Astrocyte (in vitro differentiated cells and primary cell): ENCODE results near the gene TEX48.

Experiments used
- EZH2 ChIP-seq: IDR thresholded peaks from 2 replicates; pipeline ENCODE4 v1.6.1; 2012; ENCODE audit warnings: mild to moderate bottlenecking, low read length, inconsistent platforms; ENCODE audit not compliant: insufficient read depth
- TF ChIP-seq, protein P1 (sequence below): IDR thresholded peaks from 2 replicates; pipeline ENCODE4 v1.5.1; 2011; ENCODE audit warnings: low read depth, mild to moderate bottlenecking, inconsistent platforms, low read length, moderate library complexity; ENCODE audit not compliant: insufficient read depth

DNA sequence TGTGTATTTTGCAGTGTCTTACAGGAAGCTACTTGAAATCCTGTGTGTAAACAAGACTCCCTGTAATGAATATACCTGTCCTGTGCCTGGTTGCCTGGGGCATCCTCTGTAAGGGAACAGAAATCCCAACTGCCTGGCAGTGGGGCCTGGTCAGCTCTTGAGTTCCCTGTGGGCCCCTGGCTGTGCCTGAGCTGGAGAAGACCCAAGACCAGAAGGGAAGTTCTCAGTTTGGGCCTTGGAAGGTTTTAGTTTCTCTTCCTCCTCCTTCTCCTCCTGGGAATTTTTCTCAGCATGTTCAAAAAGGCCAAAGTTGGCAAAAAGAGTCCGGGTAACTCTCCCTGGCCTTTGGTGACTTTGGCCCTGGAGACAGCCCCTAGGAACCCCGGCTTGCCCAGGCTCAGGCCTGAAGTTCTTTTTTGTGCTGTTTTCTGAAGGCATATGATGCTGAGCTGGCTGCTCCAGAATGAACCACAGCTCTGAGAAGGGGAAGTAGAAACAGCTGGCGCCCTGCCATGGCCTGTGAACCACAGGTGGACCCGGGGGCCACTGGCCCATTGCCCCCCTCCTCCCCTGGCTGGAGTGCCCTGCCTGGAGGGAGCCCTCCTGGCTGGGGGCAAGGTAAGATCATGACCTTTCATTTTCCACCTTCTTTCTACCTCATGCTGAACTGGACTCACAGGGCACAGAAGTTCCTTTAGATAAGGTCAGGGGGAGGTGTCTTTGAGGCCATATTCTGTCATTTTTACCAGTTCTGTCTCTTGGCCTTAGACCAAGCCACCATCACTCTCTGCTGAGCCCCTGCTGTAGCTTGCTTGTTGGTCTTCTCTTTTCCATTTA lies 65.1 kb downstream of the TEX48 start:
- TF ChIP-seq, protein P1, sequence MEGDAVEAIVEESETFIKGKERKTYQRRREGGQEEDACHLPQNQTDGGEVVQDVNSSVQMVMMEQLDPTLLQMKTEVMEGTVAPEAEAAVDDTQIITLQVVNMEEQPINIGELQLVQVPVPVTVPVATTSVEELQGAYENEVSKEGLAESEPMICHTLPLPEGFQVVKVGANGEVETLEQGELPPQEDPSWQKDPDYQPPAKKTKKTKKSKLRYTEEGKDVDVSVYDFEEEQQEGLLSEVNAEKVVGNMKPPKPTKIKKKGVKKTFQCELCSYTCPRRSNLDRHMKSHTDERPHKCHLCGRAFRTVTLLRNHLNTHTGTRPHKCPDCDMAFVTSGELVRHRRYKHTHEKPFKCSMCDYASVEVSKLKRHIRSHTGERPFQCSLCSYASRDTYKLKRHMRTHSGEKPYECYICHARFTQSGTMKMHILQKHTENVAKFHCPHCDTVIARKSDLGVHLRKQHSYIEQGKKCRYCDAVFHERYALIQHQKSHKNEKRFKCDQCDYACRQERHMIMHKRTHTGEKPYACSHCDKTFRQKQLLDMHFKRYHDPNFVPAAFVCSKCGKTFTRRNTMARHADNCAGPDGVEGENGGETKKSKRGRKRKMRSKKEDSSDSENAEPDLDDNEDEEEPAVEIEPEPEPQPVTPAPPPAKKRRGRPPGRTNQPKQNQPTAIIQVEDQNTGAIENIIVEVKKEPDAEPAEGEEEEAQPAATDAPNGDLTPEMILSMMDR: no peak
- no peak for TF ChIP-seq EZH2
